Measurements from ENCODE around the gene PRR19.

Gene PRR19

GRCh38 chr19:42295342-42295741 is 6.6 kb upstream of the PRR19 start:
- DNase-seq (ENCODE audit: low read depth), result no peak

- DNase-seq (ENCODE audit: low read depth), result peak; percentile 82
These were observed 6.0 kb upstream of the PRR19 start for GRCh38 chr19:42295831-42296525.

DNA sequence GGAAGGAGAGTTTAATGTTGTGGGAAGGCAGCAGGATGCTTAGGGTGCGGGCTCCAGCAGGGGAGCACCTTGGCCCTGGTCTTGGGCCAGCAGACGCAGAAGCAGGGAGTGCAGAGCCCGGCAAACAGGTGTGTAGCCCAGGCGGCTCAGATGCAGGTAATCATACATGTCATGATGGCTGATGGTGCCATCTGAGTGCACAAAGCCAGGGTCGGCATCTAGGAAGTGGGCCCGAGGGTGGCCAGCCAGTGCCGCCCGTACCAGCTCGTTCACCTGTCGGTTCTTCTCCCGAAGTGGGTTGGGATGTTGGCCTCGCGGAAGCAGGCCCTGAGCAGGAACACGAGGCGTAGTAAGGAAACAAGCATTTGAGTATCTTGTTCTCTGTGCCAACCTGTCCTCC is 4.9 kb upstream of the PRR19 start:
- no peak for DNase-seq (ENCODE audit: low read depth)

DNA sequence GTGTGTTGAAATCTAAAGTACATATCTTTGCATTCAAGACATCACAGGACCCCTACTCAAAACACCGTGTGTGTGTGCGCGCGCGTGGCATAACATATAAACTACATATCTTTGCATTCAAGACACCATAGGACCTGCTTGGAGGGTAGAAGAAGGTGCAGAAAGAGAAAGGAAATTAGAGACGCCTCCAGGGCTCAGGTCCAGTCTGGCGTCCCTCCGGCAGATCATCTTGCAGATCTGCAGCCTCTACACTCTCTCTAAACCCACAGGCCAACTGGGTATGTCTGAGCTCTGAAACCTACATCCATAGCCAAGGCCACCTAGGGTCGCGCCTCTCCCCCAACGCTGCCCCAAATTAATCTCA is 1.2 kb downstream of the PRR19 start:
- DNase-seq (ENCODE audit: low read depth), result no peak

- no peak for DNase-seq (ENCODE audit: low read depth)
These were observed 1.9 kb downstream of the PRR19 start for GRCh38 chr19:42303876-42304275.

DNA sequence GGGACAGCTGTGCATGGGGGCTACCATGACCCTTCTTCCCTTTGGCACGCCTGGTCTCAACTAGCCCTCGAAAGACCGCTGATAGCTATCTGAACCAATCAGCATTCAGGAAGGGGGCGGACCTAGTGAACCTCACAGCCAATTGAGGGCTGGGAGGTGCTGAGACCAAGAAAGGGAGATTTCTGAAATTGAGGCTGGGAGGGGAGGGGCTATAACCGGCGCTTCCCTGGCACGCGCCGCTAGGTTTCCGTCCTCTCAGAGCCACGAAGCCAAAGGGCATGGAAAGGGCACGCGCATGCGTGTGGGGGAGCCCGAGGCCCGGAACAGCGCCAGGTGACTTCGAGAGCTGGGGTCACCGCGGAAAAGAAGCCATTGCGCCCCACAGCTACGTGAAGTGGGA is 4.7 kb downstream of the PRR19 start:
- DNase-seq (ENCODE audit: low read depth), result no peak

DNA sequence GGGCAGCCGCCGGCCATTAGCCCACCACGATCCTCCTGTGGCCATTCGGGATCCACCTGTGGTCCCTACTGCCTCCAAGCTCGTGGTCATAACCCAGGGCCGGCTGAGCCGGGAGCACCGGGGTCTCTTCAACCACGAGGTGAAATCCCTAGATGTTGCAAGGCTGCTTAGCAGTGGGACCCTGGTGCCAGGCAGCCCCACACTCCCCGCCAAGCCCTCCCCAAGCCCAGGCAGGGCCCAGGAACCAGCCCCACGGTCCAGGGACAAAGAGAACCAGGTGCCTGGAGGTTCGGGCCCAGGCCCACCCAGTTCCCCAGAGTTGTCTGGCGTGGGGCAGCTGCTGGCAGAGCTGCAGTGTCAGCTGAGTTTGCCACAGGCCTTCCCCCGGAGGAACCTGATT is 7.8 kb downstream of the PRR19 start:
- no peak for DNase-seq (ENCODE audit: low read depth)

DNA sequence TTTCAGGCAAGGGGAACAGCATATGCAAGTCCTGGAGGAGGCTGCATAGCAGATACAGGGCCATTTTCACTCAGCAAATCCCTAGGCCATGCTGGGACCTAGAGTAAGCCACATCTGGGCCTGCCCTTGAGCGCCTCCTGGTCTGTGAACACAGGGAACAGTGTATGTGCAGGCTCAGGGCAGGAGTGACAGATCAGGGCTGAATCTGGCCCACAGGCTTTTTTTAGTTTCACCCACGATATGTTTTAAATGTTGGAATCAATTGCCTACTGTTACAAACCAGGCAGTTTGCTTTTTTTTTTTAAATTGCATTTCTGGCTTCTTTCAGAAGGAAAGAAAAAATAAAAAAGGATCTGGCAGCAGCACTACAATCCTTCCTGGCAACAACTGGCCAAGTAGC is 9.7 kb downstream of the PRR19 start:
- DNase-seq (ENCODE audit: low read depth), result no peak

- DNase-seq (ENCODE audit: low read depth), result no peak
These were observed 10.4 kb downstream of the PRR19 start for GRCh38 chr19:42312370-42312769.

GRCh38 chr19:42313096-42313839 is 11.3 kb downstream of the PRR19 start, which contains the start of gene TMEM145:
TMEM145 (plus strand) TSS chr19:42313309; CDS start chr19:42313377, 68 bp downstream.
- no peak for DNase-seq (ENCODE audit: low read depth)

- DNase-seq (ENCODE audit: low read depth), result no peak
These were observed 12.2 kb downstream of the PRR19 start for GRCh38 chr19:42313840-42314755.

GRCh38 chr19:42315024-42315423 is 13.1 kb downstream of the PRR19 start:
- DNase-seq (ENCODE audit: low read depth), result no peak

GRCh38 chr19:42316223-42317211 is 14.6 kb downstream of the PRR19 start:
- no peak for DNase-seq (ENCODE audit: low read depth)

GRCh38 chr19:42317535-42317934 is 15.6 kb downstream of the PRR19 start:
- no peak for DNase-seq (ENCODE audit: low read depth)

DNA sequence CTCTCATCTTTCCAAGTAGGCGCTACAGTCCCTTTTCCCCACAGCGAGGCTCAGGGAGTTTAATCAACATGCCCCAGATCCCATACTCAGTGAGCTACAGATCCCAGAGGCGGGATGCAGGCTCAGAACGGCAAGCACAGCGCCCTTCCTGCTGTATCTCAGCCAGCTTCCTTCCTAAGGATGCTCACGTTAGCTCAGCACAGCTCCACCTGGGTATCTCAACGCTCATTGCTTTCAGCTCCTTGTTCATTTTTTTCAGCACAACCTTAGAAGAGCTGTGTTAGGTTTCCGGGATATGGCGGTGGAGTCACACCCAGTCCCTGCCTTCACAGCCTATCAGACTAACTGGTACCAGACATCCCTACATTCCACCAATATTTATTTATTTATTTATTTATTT is 20.4 kb downstream of the PRR19 start:
- no peak for DNase-seq (ENCODE audit: low read depth)

GRCh38 chr19:42323473-42323851 is 21.5 kb downstream of the PRR19 start:
- DNase-seq (ENCODE audit: low read depth), result no peak

DNA sequence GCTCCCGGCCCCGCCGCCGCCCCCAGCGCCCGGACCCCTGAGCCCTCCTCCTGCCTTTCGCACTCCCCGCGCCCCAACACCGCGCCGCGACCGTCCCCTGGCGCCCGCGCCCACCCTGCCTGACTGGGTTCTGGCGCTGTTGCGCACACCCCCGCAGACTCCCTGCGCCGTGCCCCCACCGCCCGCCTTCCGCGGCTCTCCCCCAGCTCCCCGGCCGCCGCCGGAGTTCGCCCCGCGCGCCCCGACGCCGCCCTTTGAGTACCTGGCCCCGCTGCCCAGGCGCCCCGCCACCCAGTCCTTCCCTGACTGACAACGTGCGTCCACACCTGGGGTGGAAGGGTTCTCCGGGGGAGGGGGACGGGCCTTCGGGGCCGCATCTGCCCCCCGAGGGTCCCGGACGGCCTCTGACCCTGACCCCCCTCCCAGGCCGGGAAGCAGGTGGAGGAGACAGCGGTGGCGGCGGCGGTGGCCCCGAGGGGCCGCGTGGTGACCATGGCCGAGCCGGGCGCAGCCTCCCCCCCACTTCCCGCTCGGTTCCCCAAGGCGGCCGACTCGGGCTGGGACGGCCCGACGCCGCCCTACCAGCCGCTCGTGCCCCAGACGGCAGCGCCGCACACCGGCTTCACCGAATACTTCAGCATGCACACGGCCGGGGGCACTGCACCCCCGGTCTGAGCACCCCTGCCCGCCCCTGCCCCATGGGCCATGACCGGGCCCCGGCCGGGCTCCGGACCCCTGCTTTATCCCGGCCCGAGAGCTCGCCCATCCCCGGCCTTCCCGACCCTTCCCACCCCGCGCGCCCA is 22.1 kb downstream of the PRR19 start:
- DNase-seq (ENCODE audit: low read depth), result no peak

- DNase-seq (ENCODE audit: low read depth), result no peak
These were observed 22.8 kb downstream of the PRR19 start for GRCh38 chr19:42324655-42325307.

DNA sequence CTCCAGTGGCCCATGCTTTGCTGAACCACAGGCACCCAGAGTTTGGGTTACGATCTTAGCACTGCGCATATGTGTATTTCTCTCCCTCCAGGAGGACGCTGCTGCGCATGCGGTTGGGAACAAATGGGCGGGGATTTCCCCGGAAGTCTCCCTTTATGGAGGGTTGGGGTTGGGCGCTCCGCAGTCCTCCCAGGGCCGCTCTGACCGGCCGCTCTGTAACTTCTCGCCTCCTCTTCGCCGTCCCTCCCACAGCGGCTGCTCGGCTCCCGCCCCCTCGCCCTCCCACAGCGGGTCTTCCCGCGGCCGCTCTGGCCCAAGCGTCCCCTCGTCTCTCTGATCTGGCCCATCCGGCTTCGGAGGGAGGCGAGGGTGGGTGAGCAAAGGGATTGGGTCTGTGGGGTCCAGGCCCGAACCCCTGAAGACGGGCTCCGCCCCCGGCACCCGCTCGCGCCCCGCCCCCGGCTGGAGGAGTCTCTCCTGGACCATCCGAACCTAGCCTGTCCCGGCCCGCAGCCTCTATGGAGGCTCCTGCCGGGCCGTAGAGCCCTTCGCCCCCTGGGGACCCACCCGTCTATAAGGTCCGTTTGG is 23.5 kb downstream of the PRR19 start, which contains the start of gene MEGF8:
Gene MEGF8, plus strand, starts transcription at position 328 of the 588 bp plus-strand sequence. CDS start 609 bp downstream, outside the sequence.
- peak; percentile 96 for DNase-seq (ENCODE audit: low read depth)

Measured in activated T-cell treated with anti-CD3 and anti-CD28 coated beads for 24 hours (primary cell).